Neural progenitor cell (in vitro differentiated cells): ENCODE measurements around the gene ST7L. TPM values are rescaled to one million over a fixed set of nuclear protein-coding genes. Genes with fewer than 3 reads are reported as not detected.
A peak's percentile ranks its signal among the peaks of the same experiment; 100 is the strongest.

ENCODE experiments used
- DNase-seq: peaks from one replicate; pipeline ENCODE4 v3.0.0-alpha.2; 2016; ENCODE audit warnings: low spot score
- H2AFZ ChIP-seq: fragments of 200-600 bp; sonication (generic); replicated peaks from 2 replicates; pipeline ENCODE4 v1.6.1; 2016; ENCODE audit warnings: antibody characterized with exemption
- H3F3A ChIP-seq: fragments of 200-600 bp; sonication (generic); 2 replicates; pipeline ENCODE4 v1.6.1; 2016; ENCODE audit warnings: antibody characterized with exemption, low read depth
- H3K27ac ChIP-seq: fragments of 200-600 bp; sonication (generic); 2 replicates; pipeline ENCODE4 v1.5.1; 2016; ENCODE audit warnings: mild to moderate bottlenecking
- H3K27me3 ChIP-seq: fragments of 200-600 bp; sonication (generic); 2 replicates; pipeline ENCODE4 v1.6.1; 2016; ENCODE audit warnings: mild to moderate bottlenecking, moderate library complexity
- H3K36me3 ChIP-seq: fragments of 200-600 bp; sonication (generic); 2 replicates; pipeline ENCODE4 v1.5.1; 2016
- H3K4me1 ChIP-seq: fragments of 200-600 bp; sonication (generic); 2 replicates; pipeline ENCODE4 v1.6.1; 2016; ENCODE audit warnings: mixed run types
- H3K4me2 ChIP-seq: fragments of 200-600 bp; sonication (generic); 2 replicates; pipeline ENCODE4 v1.6.1; 2016
- H3K4me3 ChIP-seq: fragments of 200-600 bp; sonication (generic); 2 replicates; pipeline ENCODE4 v1.5.1; 2016
- H3K79me2 ChIP-seq: fragments of 200-600 bp; sonication (generic); 2 replicates; pipeline ENCODE4 v1.6.1; 2016; ENCODE audit warnings: low read depth
- H3K9ac ChIP-seq: fragments of 200-600 bp; sonication (generic); 2 replicates; pipeline ENCODE4 v1.6.1; 2016
- H3K9me3 ChIP-seq: fragments of 200-600 bp; sonication (generic); 2 replicates; pipeline ENCODE4 v1.5.1; 2016; ENCODE audit warnings: low read depth
- H4K20me1 ChIP-seq: fragments of 200-600 bp; sonication (generic); 2 replicates; pipeline ENCODE4 v1.6.1; 2016; ENCODE audit warnings: low read depth
- H3K27ac Mint-ChIP-seq: 3 replicates; pipeline ENCODE4 v1.8.0; 2021; ENCODE audit warnings: mixed read lengths
- H3K27me3 Mint-ChIP-seq: 2 replicates; pipeline ENCODE4 v1.8.0; 2022; ENCODE audit warnings: low read depth, mild to moderate bottlenecking, inconsistent platforms, moderate library complexity, mixed read lengths; ENCODE audit not compliant: insufficient read depth
- H3K36me3 Mint-ChIP-seq: 3 replicates; pipeline ENCODE4 v1.8.0; 2021; ENCODE audit warnings: mixed read lengths
- H3K4me1 Mint-ChIP-seq: 3 replicates; pipeline ENCODE4 v1.8.0; 2021; ENCODE audit warnings: mixed read lengths
- H3K4me3 Mint-ChIP-seq: 3 replicates; pipeline ENCODE4 v1.8.0; 2021; ENCODE audit warnings: mild to moderate bottlenecking, moderate library complexity, mixed read lengths
- H3K9me3 Mint-ChIP-seq: 3 replicates; pipeline ENCODE4 v1.8.0; 2020; ENCODE audit warnings: mixed read lengths
- CTCF ChIP-seq: fragments of 200-600 bp; sonication (generic); IDR thresholded peaks from 2 replicates; pipeline ENCODE4 v1.5.1; 2017; ENCODE audit warnings: antibody characterized with exemption, mild to moderate bottlenecking
- EZH2 ChIP-seq: fragments of 200-600 bp; sonication (generic); IDR thresholded peaks from 2 replicates; pipeline ENCODE4 v1.6.1; 2017; ENCODE audit warnings: antibody characterized with exemption, mild to moderate bottlenecking, moderate library complexity
- EZH2phosphoT487 ChIP-seq: fragments of 200-600 bp; sonication (generic); IDR thresholded peaks from 2 replicates; pipeline ENCODE4 v1.6.1; 2017; ENCODE audit warnings: antibody characterized with exemption
- total RNA-seq: library from RNA; depleted of rRNA; stranded (reverse); fragments of >200 nt; gene quantifications from 2 replicates; pipeline ENCODE4 v1.2.3, GENCODE V29; 2015; ENCODE audit warnings: low replicate concordance

Gene ST7L
- total RNA-seq, 1 donor from 2014 or later: 26.1 TPM

- no peak overlapping the region for H3K4me3 ChIP-seq
- no peaks in the 10 kb centered on the region for H3K9me3 ChIP-seq
- H3K9ac ChIP-seq: no peak overlapping the region
- H3K27ac ChIP-seq: no peak overlapping the region
- Mint-ChIP-seq H3K4me3 (no peak overlapping the region), H3K27ac (no peak overlapping the region), H3K36me3 (peaks cover 31% of the 10 kb centered on the region), H3K27me3 (peaks cover 6% of the 10 kb centered on the region), H3K4me1 (peaks cover 9% of the 10 kb centered on the region), H3K9me3 (no peaks in the 10 kb centered on the region)
- H3K79me2 ChIP-seq: no peaks in the 10 kb centered on the region
- H3K4me1 ChIP-seq: no peaks in the 10 kb centered on the region
- H3K36me3 ChIP-seq: peaks cover 3% of the 10 kb centered on the region
- no peak overlapping the region for H2AFZ ChIP-seq
- H3F3A ChIP-seq: no peaks in the 10 kb centered on the region
- H3K4me2 ChIP-seq: no peak overlapping the region
- H3K27me3 ChIP-seq: no peaks in the 10 kb centered on the region
- DNase-seq: no peak
- TF ChIP-seq EZH2 (no peak), CTCF (no peak), EZH2phosphoT487 (no peak)
- no peaks in the 10 kb centered on the region for H4K20me1 ChIP-seq
Measured at GRCh38 chr1:112549590-112549989, 69.4 kb downstream of the ST7L start.

- H3K27me3 ChIP-seq: no peaks in the 10 kb centered on the region
- no peak for TF ChIP-seq EZH2phosphoT487
- no peak for TF ChIP-seq EZH2
- no peak for TF ChIP-seq CTCF
- H4K20me1 ChIP-seq: no peaks in the 10 kb centered on the region
- no peak overlapping the region for H2AFZ ChIP-seq
- no peak overlapping the region for H3K4me3 ChIP-seq
- H3F3A ChIP-seq: no peaks in the 10 kb centered on the region
- no peaks in the 10 kb centered on the region for H3K9me3 Mint-ChIP-seq
- peaks cover 3% of the 10 kb centered on the region for H3K36me3 ChIP-seq
- no peak overlapping the region for H3K4me2 ChIP-seq
- peaks cover 4% of the 10 kb centered on the region for H3K27me3 Mint-ChIP-seq
- H3K27ac ChIP-seq: no peak overlapping the region
- H3K9ac ChIP-seq: no peak overlapping the region
- DNase-seq: no peak
- no peaks in the 10 kb centered on the region for H3K79me2 ChIP-seq
- peaks cover 24% of the 10 kb centered on the region for H3K36me3 Mint-ChIP-seq
- H3K4me1 ChIP-seq: no peaks in the 10 kb centered on the region
- no peak overlapping the region for H3K27ac Mint-ChIP-seq
- H3K4me3 Mint-ChIP-seq: no peak overlapping the region
- no peaks in the 10 kb centered on the region for H3K9me3 ChIP-seq
- peaks cover 9% of the 10 kb centered on the region for H3K4me1 Mint-ChIP-seq
Measured at GRCh38 chr1:112548547-112548946, 70.4 kb downstream of the ST7L start.

GRCh38 chr1:112546076-112546475 is 72.9 kb downstream of the ST7L start:
- Histone ChIP-seq H3K9me3 (no peaks in the 10 kb centered on the region), H3K36me3 (peaks cover 3% of the 10 kb centered on the region), H3K4me2 (no peak overlapping the region), H3K79me2 (no peaks in the 10 kb centered on the region), H2AFZ (no peak overlapping the region), H4K20me1 (no peaks in the 10 kb centered on the region), H3K27ac (no peak overlapping the region), H3F3A (no peaks in the 10 kb centered on the region), H3K4me1 (no peaks in the 10 kb centered on the region), H3K9ac (no peak overlapping the region), H3K4me3 (no peak overlapping the region), H3K27me3 (no peaks in the 10 kb centered on the region)
- Mint-ChIP-seq H3K4me1 (peaks cover 18% of the 10 kb centered on the region), H3K36me3 (peaks cover 20% of the 10 kb centered on the region), H3K27ac (peak overlapping the region; percentile 11), H3K4me3 (no peak overlapping the region), H3K27me3 (peaks cover 2% of the 10 kb centered on the region), H3K9me3 (no peaks in the 10 kb centered on the region)
- TF ChIP-seq EZH2 (no peak), CTCF (no peak), EZH2phosphoT487 (no peak)
- no peak for DNase-seq

GRCh38 chr1:112544751-112545150 is 74.2 kb downstream of the ST7L start:
- no peak overlapping the region for H3K4me3 Mint-ChIP-seq
- no peak overlapping the region for H3K27ac Mint-ChIP-seq
- no peak for DNase-seq
- no peaks in the 10 kb centered on the region for H3K79me2 ChIP-seq
- peaks cover 15% of the 10 kb centered on the region for H3K4me1 Mint-ChIP-seq
- no peak overlapping the region for H3K27ac ChIP-seq
- H3F3A ChIP-seq: no peaks in the 10 kb centered on the region
- H2AFZ ChIP-seq: no peak overlapping the region
- no peaks in the 10 kb centered on the region for H3K9me3 ChIP-seq
- no peaks in the 10 kb centered on the region for H3K9me3 Mint-ChIP-seq
- no peak overlapping the region for H3K4me3 ChIP-seq
- peaks cover 3% of the 10 kb centered on the region for H3K36me3 ChIP-seq
- TF ChIP-seq EZH2phosphoT487: no peak
- TF ChIP-seq EZH2: no peak
- no peak for TF ChIP-seq CTCF
- no peaks in the 10 kb centered on the region for H3K4me1 ChIP-seq
- no peaks in the 10 kb centered on the region for H3K27me3 ChIP-seq
- H3K4me2 ChIP-seq: no peak overlapping the region
- H4K20me1 ChIP-seq: no peaks in the 10 kb centered on the region
- H3K9ac ChIP-seq: no peak overlapping the region
- H3K36me3 Mint-ChIP-seq: peaks cover 21% of the 10 kb centered on the region
- peaks cover 2% of the 10 kb centered on the region for H3K27me3 Mint-ChIP-seq
